Measurements from ENCODE around the gene MEIOSIN.

MEIOSIN gene

DNA sequence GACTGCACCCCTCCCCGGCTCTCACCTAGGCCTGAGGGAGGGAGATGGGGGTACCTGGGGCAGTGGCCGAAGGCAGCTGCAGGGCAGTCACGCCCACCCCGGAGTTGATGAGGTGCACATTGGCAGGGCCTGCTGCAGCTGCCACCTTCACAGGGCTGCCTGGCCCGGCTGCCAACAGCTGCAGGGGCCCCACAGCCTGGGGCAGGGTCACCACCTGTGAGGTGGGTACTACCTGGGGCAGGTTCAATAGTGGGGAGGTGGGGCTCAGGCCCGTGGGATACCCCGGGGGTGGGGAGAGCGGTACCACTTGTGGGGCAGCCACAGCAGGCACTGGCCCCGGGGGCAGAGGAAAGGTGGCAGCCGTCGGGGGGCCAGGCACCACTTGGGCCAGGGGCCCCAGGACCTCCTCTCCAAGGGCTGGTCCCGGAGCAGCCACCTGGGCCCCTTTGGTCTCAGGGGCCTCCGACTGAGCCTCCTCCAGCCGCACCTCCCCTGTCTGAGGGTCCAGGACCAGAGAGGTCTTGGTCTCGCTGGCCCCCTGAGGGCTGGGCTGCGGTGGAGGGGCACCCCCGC lies 33.1 kb downstream of the MEIOSIN start:
- peaks cover 29 to 30% of the 10 kb centered on the region in 2 donors for H3K4me1 ChIP-seq (ENCODE audit: control insufficient read depth in 2 of 2, insufficient read depth in 1 of 2, low read depth in 1 of 2, low read length in 2 of 2)
- H2BK12ac ChIP-seq (ENCODE audit: low read length): peak overlapping the region; percentile 84
- peak overlapping the region; percentile 97 for H3K4ac ChIP-seq (ENCODE audit: low read length)
- peak overlapping the region; percentile 90 for H3K9ac ChIP-seq (ENCODE audit: low read depth, low read length, poor library complexity)
- no peak overlapping the region for H3K27ac ChIP-seq (replicated peaks; ENCODE audit: low read length)
- no peak overlapping the region for H2AFZ ChIP-seq (ENCODE audit: low read length)
- peak overlapping the region; percentile 97 for H3K18ac ChIP-seq (ENCODE audit: low read length)
- WGBS, 2 donors (ENCODE audit: extremely low coverage in 2 of 2, insufficient read length in 2 of 2, insufficient replicate concordance in 1 of 2): no CpG with 5 or more reads among the region's 17 CpGs
- peaks cover 21% of the 10 kb centered on the region for H3K79me1 ChIP-seq (ENCODE audit: low read depth, low read length)
- no peaks in the 10 kb centered on the region for H3K9me3 ChIP-seq (replicated peaks in 1 of 2; ENCODE audit: control insufficient read depth in 2 of 2, insufficient read depth in 1 of 2, low read depth in 1 of 2, low read length in 2 of 2)
- peak overlapping the region; percentile 65 for H4K8ac ChIP-seq (ENCODE audit: low read depth, low read length)
- H3K14ac ChIP-seq (ENCODE audit: low read length): peak overlapping the region; percentile 94
- H3K23ac ChIP-seq (ENCODE audit: low read depth, low read length, poor library complexity): peak overlapping the region; percentile 100
- H2BK15ac ChIP-seq (ENCODE audit: low read length): peak overlapping the region; percentile 14
- peaks cover 0 to 20% of the 10 kb centered on the region in 2 donors for H3K36me3 ChIP-seq (replicated peaks in 1 of 2; ENCODE audit: control insufficient read depth in 2 of 2, insufficient read depth in 2 of 2, low read length in 2 of 2)
- H3K27me3 ChIP-seq (ENCODE audit: control insufficient read depth in 3 of 3, insufficient read depth in 3 of 3, low read depth in 1 of 3, low read length in 3 of 3): no peaks in the 10 kb centered on the region
- no peak overlapping the region for H2BK120ac ChIP-seq (ENCODE audit: low read depth, low read length)
- DNase-seq (ENCODE audit: low spot score): no peak
- H3K4me2 ChIP-seq (ENCODE audit: insufficient read depth, low read length, poor library complexity, severe bottlenecking): peak overlapping the region; percentile 97
- no peak overlapping the region for H4K91ac ChIP-seq (ENCODE audit: low read depth, low read length, poor library complexity)
- H2BK5ac ChIP-seq (ENCODE audit: low read length): no peak overlapping the region
- H3K4me3 ChIP-seq (ENCODE audit: low read length in 2 of 2): peak overlapping the region; percentile 42 to 97
- H2AK5ac ChIP-seq (ENCODE audit: low read depth, low read length): peak overlapping the region; percentile 82

DNA sequence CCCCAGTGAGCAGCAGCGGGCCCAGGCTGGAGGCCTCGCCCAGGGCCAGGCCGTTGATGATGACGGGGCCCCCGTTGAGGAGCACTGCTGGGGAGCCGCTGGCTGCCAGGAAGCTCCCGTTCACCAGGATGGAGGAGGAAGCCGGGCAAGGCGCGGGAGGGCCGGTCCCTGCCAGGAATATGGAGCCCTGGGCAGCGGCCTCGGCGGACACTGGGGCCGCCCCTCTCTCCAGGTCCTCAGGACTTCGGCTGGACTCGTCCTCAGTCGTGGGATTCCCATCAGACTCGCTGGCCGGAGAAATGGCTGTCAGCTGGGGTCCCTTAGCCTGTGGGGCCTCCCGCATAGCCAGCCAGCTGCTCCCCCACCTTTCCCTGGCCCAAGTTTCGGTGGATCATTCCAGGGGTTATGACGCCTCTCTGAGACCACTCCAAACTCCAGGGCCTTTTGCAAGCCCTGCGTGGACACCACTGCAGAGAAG lies 33.7 kb downstream of the MEIOSIN start:
- H2AK5ac ChIP-seq (ENCODE audit: low read depth, low read length): peak overlapping the region; percentile 82
- peak overlapping the region; percentile 90 for H3K9ac ChIP-seq (ENCODE audit: low read depth, low read length, poor library complexity)
- H4K8ac ChIP-seq (ENCODE audit: low read depth, low read length): peak overlapping the region; percentile 65
- WGBS, 2 donors (ENCODE audit: extremely low coverage in 2 of 2, insufficient read length in 2 of 2, insufficient replicate concordance in 1 of 2): no CpG with 5 or more reads among the region's 24 CpGs
- H3K27me3 ChIP-seq (ENCODE audit: control insufficient read depth in 3 of 3, insufficient read depth in 3 of 3, low read depth in 1 of 3, low read length in 3 of 3): no peaks in the 10 kb centered on the region
- H3K23ac ChIP-seq (ENCODE audit: low read depth, low read length, poor library complexity): peak overlapping the region; percentile 100
- H3K14ac ChIP-seq (ENCODE audit: low read length): peak overlapping the region; percentile 94
- H4K91ac ChIP-seq (ENCODE audit: low read depth, low read length, poor library complexity): no peak overlapping the region
- peaks cover 3 to 25% of the 10 kb centered on the region in 2 donors for H3K36me3 ChIP-seq (replicated peaks in 1 of 2; ENCODE audit: control insufficient read depth in 2 of 2, insufficient read depth in 2 of 2, low read length in 2 of 2)
- peak overlapping the region; percentile 97 for H3K4ac ChIP-seq (ENCODE audit: low read length)
- no peaks in the 10 kb centered on the region for H3K9me3 ChIP-seq (replicated peaks in 1 of 2; ENCODE audit: control insufficient read depth in 2 of 2, insufficient read depth in 1 of 2, low read depth in 1 of 2, low read length in 2 of 2)
- H3K27ac ChIP-seq (replicated peaks; ENCODE audit: low read length): peak overlapping the region; percentile 78
- no peak overlapping the region for H2BK120ac ChIP-seq (ENCODE audit: low read depth, low read length)
- peak overlapping the region; percentile 91 to 97 for H3K4me3 ChIP-seq (ENCODE audit: low read length in 2 of 2)
- H2BK5ac ChIP-seq (ENCODE audit: low read length): peak overlapping the region; percentile 71
- peak overlapping the region; percentile 14 for H2BK15ac ChIP-seq (ENCODE audit: low read length)
- DNase-seq (ENCODE audit: low spot score): no peak
- peak overlapping the region; percentile 97 for H3K18ac ChIP-seq (ENCODE audit: low read length)
- peak overlapping the region; percentile 40 for H2AFZ ChIP-seq (ENCODE audit: low read length)
- peak overlapping the region; percentile 97 for H3K4me2 ChIP-seq (ENCODE audit: insufficient read depth, low read length, poor library complexity, severe bottlenecking)
- H3K4me1 ChIP-seq (ENCODE audit: control insufficient read depth in 2 of 2, insufficient read depth in 1 of 2, low read depth in 1 of 2, low read length in 2 of 2): peaks cover 29 to 30% of the 10 kb centered on the region in 2 donors
- peaks cover 21% of the 10 kb centered on the region for H3K79me1 ChIP-seq (ENCODE audit: low read depth, low read length)
- peak overlapping the region; percentile 84 for H2BK12ac ChIP-seq (ENCODE audit: low read length)

DNA sequence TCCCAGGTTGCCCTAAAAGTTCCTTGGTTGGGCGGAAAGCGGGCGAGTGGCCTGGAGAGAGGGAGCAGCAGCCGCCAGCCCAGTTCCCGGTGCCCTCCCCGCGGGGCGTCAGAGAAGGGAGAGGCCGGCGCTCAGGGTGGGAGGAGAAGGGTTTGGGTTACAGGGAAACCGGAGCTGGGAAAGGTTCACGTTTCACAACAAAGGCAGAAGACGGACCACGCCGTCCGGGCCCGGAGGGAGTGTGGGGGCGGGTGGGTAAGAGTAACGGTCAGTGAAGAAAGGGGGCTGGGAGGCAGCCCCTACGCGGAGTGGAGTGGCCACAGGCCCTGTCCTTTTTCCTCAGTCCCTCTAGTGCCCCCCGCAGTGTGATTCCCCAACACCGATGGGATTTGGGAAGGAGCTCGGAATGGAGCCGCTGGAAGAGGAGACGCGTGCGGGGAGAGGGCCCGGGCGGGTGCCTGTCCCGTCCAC lies 34.2 kb downstream of the MEIOSIN start:
- peak overlapping the region; percentile 99 for H2BK5ac ChIP-seq (ENCODE audit: low read length)
- H3K4me1 ChIP-seq (ENCODE audit: control insufficient read depth in 2 of 2, insufficient read depth in 1 of 2, low read depth in 1 of 2, low read length in 2 of 2): peaks cover 29 to 30% of the 10 kb centered on the region in 2 donors
- DNase-seq (ENCODE audit: low spot score): peak; percentile 72
- peak overlapping the region; percentile 97 for H3K4me2 ChIP-seq (ENCODE audit: insufficient read depth, low read length, poor library complexity, severe bottlenecking)
- no CpG with 5 or more reads among the region's 31 CpGs for WGBS, 2 donors (ENCODE audit: extremely low coverage in 2 of 2, insufficient read length in 2 of 2, insufficient replicate concordance in 1 of 2)
- H3K27me3 ChIP-seq (ENCODE audit: control insufficient read depth in 3 of 3, insufficient read depth in 3 of 3, low read depth in 1 of 3, low read length in 3 of 3): no peaks in the 10 kb centered on the region
- H3K18ac ChIP-seq (ENCODE audit: low read length): peak overlapping the region; percentile 100
- H3K23ac ChIP-seq (ENCODE audit: low read depth, low read length, poor library complexity): peak overlapping the region; percentile 100
- H2BK12ac ChIP-seq (ENCODE audit: low read length): no peak overlapping the region
- no peak overlapping the region for H4K91ac ChIP-seq (ENCODE audit: low read depth, low read length, poor library complexity)
- peak overlapping the region; percentile 100 for H2AK5ac ChIP-seq (ENCODE audit: low read depth, low read length)
- H3K27ac ChIP-seq (replicated peaks; ENCODE audit: low read length): peak overlapping the region; percentile 100
- peaks cover 4 to 30% of the 10 kb centered on the region in 2 donors for H3K36me3 ChIP-seq (replicated peaks in 1 of 2; ENCODE audit: control insufficient read depth in 2 of 2, insufficient read depth in 2 of 2, low read length in 2 of 2)
- peak overlapping the region; percentile 91 to 97 for H3K4me3 ChIP-seq (ENCODE audit: low read length in 2 of 2)
- no peak overlapping the region for H4K8ac ChIP-seq (ENCODE audit: low read depth, low read length)
- no peak overlapping the region for H3K14ac ChIP-seq (ENCODE audit: low read length)
- H2BK120ac ChIP-seq (ENCODE audit: low read depth, low read length): peak overlapping the region; percentile 73
- peaks cover 21% of the 10 kb centered on the region for H3K79me1 ChIP-seq (ENCODE audit: low read depth, low read length)
- peak overlapping the region; percentile 14 for H2BK15ac ChIP-seq (ENCODE audit: low read length)
- H2AFZ ChIP-seq (ENCODE audit: low read length): peak overlapping the region; percentile 84
- no peak overlapping the region for H3K4ac ChIP-seq (ENCODE audit: low read length)
- peak overlapping the region; percentile 100 for H3K9ac ChIP-seq (ENCODE audit: low read depth, low read length, poor library complexity)
- no peaks in the 10 kb centered on the region for H3K9me3 ChIP-seq (replicated peaks in 1 of 2; ENCODE audit: control insufficient read depth in 2 of 2, insufficient read depth in 1 of 2, low read depth in 1 of 2, low read length in 2 of 2)

DNA sequence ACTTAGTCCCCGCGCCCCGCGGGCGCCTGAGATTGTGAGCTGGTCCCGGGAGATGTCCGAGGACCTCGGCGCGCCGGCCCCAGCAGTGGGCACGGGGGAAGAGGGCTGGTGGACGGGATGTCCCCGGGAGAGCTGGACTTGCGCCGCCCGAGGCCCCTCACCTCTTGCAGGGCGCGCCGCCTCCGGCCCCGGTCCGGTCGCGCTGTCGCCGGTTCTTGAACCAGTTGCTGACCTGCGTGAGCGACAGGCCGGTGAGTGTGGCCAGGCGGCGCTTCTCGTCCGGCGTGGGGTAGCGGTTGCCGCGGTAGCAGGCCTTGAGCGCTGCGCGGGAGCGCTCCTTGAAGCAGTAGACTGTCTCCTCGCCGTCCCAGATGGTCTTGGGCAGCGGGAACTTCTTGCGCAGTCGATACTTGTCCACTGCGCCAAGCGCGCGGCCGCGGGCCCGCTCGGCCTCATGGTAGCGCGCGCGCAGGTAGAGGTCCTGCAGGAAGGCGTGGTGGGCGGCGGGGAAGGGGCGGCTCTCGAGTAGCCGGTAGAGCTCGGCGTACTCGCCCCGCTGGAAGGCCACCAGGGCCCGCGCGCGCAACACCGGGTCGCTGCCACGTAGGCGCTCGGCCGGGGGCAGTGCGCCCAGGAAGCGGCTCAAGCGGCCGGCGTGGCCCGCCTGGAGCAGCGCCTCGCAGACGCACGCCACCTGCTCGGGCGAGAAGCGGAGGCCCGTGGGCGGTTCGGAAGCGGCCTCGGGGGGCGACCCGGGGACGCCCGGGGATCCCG lies 34.8 kb downstream of the MEIOSIN start:
- Histone ChIP-seq H3K4me1 (ENCODE audit: control insufficient read depth in 2 of 2, insufficient read depth in 1 of 2, low read depth in 1 of 2, low read length in 2 of 2) (peaks cover 29 to 30% of the 10 kb centered on the region in 2 donors), H3K79me1 (ENCODE audit: low read depth, low read length) (peaks cover 21% of the 10 kb centered on the region), H3K4me3 (ENCODE audit: low read length in 2 of 2) (peak overlapping the region; percentile 91 to 97), H3K18ac (ENCODE audit: low read length) (peak overlapping the region; percentile 100), H3K23ac (ENCODE audit: low read depth, low read length, poor library complexity) (peak overlapping the region; percentile 100), H3K9ac (ENCODE audit: low read depth, low read length, poor library complexity) (peak overlapping the region; percentile 100), H3K27me3 (ENCODE audit: control insufficient read depth in 3 of 3, insufficient read depth in 3 of 3, low read depth in 1 of 3, low read length in 3 of 3) (no peaks in the 10 kb centered on the region), H4K91ac (ENCODE audit: low read depth, low read length, poor library complexity) (peak overlapping the region; percentile 85), H2AK5ac (ENCODE audit: low read depth, low read length) (peak overlapping the region; percentile 100), H2BK120ac (ENCODE audit: low read depth, low read length) (peak overlapping the region; percentile 73), H3K27ac (replicated peaks; ENCODE audit: low read length) (peak overlapping the region; percentile 100), H3K4me2 (ENCODE audit: insufficient read depth, low read length, poor library complexity, severe bottlenecking) (peak overlapping the region; percentile 97), H3K14ac (ENCODE audit: low read length) (peak overlapping the region; percentile 98), H3K9me3 (replicated peaks in 1 of 2; ENCODE audit: control insufficient read depth in 2 of 2, insufficient read depth in 1 of 2, low read depth in 1 of 2, low read length in 2 of 2) (no peaks in the 10 kb centered on the region), H3K4ac (ENCODE audit: low read length) (peak overlapping the region; percentile 76), H2AFZ (ENCODE audit: low read length) (peak overlapping the region; percentile 84), H2BK15ac (ENCODE audit: low read length) (peak overlapping the region; percentile 92), H4K8ac (ENCODE audit: low read depth, low read length) (no peak overlapping the region), H2BK12ac (ENCODE audit: low read length) (peak overlapping the region; percentile 73), H2BK5ac (ENCODE audit: low read length) (peak overlapping the region; percentile 99), H3K36me3 (replicated peaks in 1 of 2; ENCODE audit: control insufficient read depth in 2 of 2, insufficient read depth in 2 of 2, low read length in 2 of 2) (peaks cover 8 to 35% of the 10 kb centered on the region in 2 donors)
- peak; percentile 69 for DNase-seq (ENCODE audit: low spot score)
- WGBS, 2 donors (ENCODE audit: extremely low coverage in 2 of 2, insufficient read length in 2 of 2, insufficient replicate concordance in 1 of 2): no CpG with 5 or more reads among the region's 102 CpGs
